Measurements from ENCODE around the gene AMN1. TPM values are rescaled to one million over a fixed set of nuclear protein-coding genes. Genes with fewer than 3 reads are reported as not detected.
"Not testable (repeated sequence)": the region's sequence is repeated elsewhere in the genome, so short reads cannot be mapped to it uniquely, and the experiment has no call there.

The AMN1 gene
- total RNA-seq, 4 donors from 2014 or later: 1.3 to 25.6 (median 16.0) TPM

GRCh38 chr12:31714406-31715271 lies 14.2 kb downstream of the AMN1 start:
- intact Hi-C loops (cut with DNase I; ENCODE audit: low total_unique reads): no loop called here
- Histone ChIP-seq H3K27me3 (no peaks in the 10 kb centered on the region), H3K36me3 (no peaks in the 10 kb centered on the region), H3K9me3 (no peaks in the 10 kb centered on the region), H3K4me1 (no peaks in the 10 kb centered on the region), H3K27ac (no peak overlapping the region), H3K4me3 (no peak overlapping the region)
- no peak for DNase-seq
- no peak for TF ChIP-seq POLR2A (IDR thresholded peaks at IDR 0.05)
- TF ChIP-seq, protein P1, sequence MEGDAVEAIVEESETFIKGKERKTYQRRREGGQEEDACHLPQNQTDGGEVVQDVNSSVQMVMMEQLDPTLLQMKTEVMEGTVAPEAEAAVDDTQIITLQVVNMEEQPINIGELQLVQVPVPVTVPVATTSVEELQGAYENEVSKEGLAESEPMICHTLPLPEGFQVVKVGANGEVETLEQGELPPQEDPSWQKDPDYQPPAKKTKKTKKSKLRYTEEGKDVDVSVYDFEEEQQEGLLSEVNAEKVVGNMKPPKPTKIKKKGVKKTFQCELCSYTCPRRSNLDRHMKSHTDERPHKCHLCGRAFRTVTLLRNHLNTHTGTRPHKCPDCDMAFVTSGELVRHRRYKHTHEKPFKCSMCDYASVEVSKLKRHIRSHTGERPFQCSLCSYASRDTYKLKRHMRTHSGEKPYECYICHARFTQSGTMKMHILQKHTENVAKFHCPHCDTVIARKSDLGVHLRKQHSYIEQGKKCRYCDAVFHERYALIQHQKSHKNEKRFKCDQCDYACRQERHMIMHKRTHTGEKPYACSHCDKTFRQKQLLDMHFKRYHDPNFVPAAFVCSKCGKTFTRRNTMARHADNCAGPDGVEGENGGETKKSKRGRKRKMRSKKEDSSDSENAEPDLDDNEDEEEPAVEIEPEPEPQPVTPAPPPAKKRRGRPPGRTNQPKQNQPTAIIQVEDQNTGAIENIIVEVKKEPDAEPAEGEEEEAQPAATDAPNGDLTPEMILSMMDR (IDR thresholded peaks at IDR 0.05): no peak

- intact Hi-C loops (cut with DNase I; ENCODE audit: low total_unique reads): no loop called here
- TF ChIP-seq, protein P1 (IDR thresholded peaks at IDR 0.05): no peak
Observed at GRCh38 chr12:31712877-31713276, 15.9 kb downstream of the AMN1 start.

GRCh38 chr12:31710021-31710818 lies 18.6 kb downstream of the AMN1 start:
- no peak for TF ChIP-seq POLR2A (IDR thresholded peaks at IDR 0.05)
- TF ChIP-seq, protein P1 (IDR thresholded peaks at IDR 0.05): no peak
- no peaks in the 10 kb centered on the region for H3K27me3 ChIP-seq
- no peak for DNase-seq
- no peaks in the 10 kb centered on the region for H3K4me1 ChIP-seq
- H3K27ac ChIP-seq: no peak overlapping the region
- intact Hi-C loops (cut with DNase I; ENCODE audit: low total_unique reads): no loop called here
- no peaks in the 10 kb centered on the region for H3K36me3 ChIP-seq
- H3K4me3 ChIP-seq: no peak overlapping the region
- H3K9me3 ChIP-seq: peaks cover 0 to 5% of the 10 kb centered on the region in 2 donors

More at GRCh38 chr12:31712877-31713276, 15.9 kb downstream of the AMN1 start:
- no peak for DNase-seq
- H3K9me3 ChIP-seq: peaks cover 0 to 3% of the 10 kb centered on the region in 2 donors
- H3K27ac ChIP-seq: no peak overlapping the region
- H3K27me3 ChIP-seq: no peaks in the 10 kb centered on the region
- no peaks in the 10 kb centered on the region for H3K36me3 ChIP-seq
- H3K4me1 ChIP-seq: no peaks in the 10 kb centered on the region
- no peak overlapping the region for H3K4me3 ChIP-seq

DNA sequence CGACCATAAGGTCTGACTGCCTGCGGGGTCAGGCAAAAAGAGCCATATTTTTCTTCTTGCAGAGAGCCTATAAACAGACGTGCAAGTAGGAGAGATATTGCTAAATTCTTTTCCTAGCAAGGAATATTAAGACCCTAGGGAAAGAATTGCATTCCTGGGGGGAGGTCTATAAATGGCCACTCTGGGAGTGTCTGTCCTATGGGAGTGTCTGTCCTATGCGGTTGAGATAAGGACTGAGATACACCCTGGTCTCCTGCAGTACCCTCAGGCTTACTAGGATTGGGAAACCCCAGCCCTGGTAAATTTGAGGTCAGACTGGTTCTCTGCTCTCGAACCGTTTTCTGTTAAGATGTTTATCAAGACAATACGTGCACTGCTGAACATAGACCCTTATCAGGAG lies 20.7 kb downstream of the AMN1 start:
- H3K36me3 ChIP-seq; H3K4me3 ChIP-seq; H3K4me1 ChIP-seq; DNase-seq; H3K27me3 ChIP-seq; H3K27ac ChIP-seq; intact Hi-C loops (cut with DNase I; ENCODE audit: low total_unique reads); H3K9me3 ChIP-seq: not testable (repeated sequence)

- DNase-seq: no peak
- intact Hi-C loops (cut with DNase I; ENCODE audit: low total_unique reads): no loop called here
- H3K27me3 ChIP-seq: no peaks in the 10 kb centered on the region
- TF ChIP-seq, protein P1 (IDR thresholded peaks at IDR 0.05): no peak
- TF ChIP-seq POLR2A (IDR thresholded peaks at IDR 0.05): no peak
- H3K36me3 ChIP-seq: no peaks in the 10 kb centered on the region
- H3K4me1 ChIP-seq: no peaks in the 10 kb centered on the region
- peaks cover 0 to 5% of the 10 kb centered on the region in 2 donors for H3K9me3 ChIP-seq
- no peak overlapping the region for H3K27ac ChIP-seq
- no peak overlapping the region for H3K4me3 ChIP-seq
Observed at GRCh38 chr12:31705621-31706020, 23.2 kb downstream of the AMN1 start.
